GM12891 (cell line): ENCODE measurements around the gene ADM5.

Experiments used
- POLR2A ChIP-seq: IDR thresholded peaks from 2 replicates; pipeline ENCODE4 v1.6.1; 2011; ENCODE audit warnings: low read depth, low read length, control low read depth
- POLR2AphosphoS5 ChIP-seq: IDR thresholded peaks from 2 replicates; pipeline ENCODE4 v1.6.1; 2011; ENCODE audit warnings: low read depth, low read length, control low read depth
- POU2F2 ChIP-seq: IDR thresholded peaks from 2 replicates; pipeline ENCODE4 v1.6.1; 2011; ENCODE audit warnings: low read depth, mild to moderate bottlenecking, control low read depth, low read length, moderate library complexity
- TAF1 ChIP-seq: IDR thresholded peaks from 2 replicates; pipeline ENCODE4 v1.6.1; 2011; ENCODE audit warnings: low read depth, low read length, control low read depth

DNA sequence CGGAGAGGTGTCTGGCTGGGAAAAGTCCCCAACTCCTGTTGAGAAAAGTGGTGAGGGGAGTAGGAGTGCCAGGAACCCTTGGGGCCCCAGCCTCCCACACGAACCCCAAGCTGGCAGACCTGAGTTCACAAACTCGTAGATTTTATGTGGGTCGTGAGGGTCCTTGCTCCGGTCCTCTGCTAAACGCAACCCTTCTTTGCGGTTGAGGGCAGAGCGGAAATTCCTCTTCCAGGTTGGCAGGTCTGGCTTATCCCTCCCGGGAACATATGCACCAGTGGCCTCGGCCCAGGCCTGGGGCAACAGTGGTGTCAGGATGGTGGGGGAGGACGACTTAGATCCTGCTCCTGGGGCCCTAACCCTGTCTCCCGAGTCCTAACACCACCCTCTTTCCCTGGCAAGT lies 26.2 kb upstream of the ADM5 start:
- TF ChIP-seq POLR2A, result no peak
- TF ChIP-seq POLR2AphosphoS5, result no peak
- no peak for TF ChIP-seq TAF1
- TF ChIP-seq POU2F2, result no peak
